ENCODE measurements around the gene SELPLG. TPM values are rescaled to one million over a fixed set of nuclear protein-coding genes. Genes with fewer than 3 reads are reported as not detected.
"Not testable (repeated sequence)": the region's sequence is repeated elsewhere in the genome, so short reads cannot be mapped to it uniquely, and the experiment has no call there.

SELPLG gene
- total and polyA plus RNA-seq, 4 donors = 2.1 to 9.6 (median 4.8) TPM

- Histone ChIP-seq H3K9me3 (ENCODE audit: control insufficient read depth in 4 of 4, low read length in 3 of 4) (no peaks in the 10 kb centered on the region), H3K27ac (ENCODE audit: low read depth in 1 of 2, low read length in 2 of 2) (no peak overlapping the region), H3K36me3 (ENCODE audit: control insufficient read depth in 4 of 4, insufficient read depth in 3 of 4, low read depth in 1 of 4, low read length in 3 of 4) (no peaks in the 10 kb centered on the region), H3K27me3 (ENCODE audit: control insufficient read depth in 4 of 4, insufficient read depth in 4 of 4, low read length in 3 of 4) (no peaks in the 10 kb centered on the region), H3K9ac (ENCODE audit: low read depth in 1 of 2, low read length in 2 of 2) (no peak overlapping the region), H3K4me3 (ENCODE audit: low read depth in 1 of 3, low read length in 3 of 3) (no peak overlapping the region), H3K4me1 (ENCODE audit: control insufficient read depth in 4 of 4, insufficient read depth in 4 of 4, low read length in 3 of 4) (peaks cover 0 to 3% (median 0%) of the 10 kb centered on the region in 4 donors)
- DNase-seq (ENCODE audit: low spot score) = no peak
- TF ChIP-seq, protein P1, sequence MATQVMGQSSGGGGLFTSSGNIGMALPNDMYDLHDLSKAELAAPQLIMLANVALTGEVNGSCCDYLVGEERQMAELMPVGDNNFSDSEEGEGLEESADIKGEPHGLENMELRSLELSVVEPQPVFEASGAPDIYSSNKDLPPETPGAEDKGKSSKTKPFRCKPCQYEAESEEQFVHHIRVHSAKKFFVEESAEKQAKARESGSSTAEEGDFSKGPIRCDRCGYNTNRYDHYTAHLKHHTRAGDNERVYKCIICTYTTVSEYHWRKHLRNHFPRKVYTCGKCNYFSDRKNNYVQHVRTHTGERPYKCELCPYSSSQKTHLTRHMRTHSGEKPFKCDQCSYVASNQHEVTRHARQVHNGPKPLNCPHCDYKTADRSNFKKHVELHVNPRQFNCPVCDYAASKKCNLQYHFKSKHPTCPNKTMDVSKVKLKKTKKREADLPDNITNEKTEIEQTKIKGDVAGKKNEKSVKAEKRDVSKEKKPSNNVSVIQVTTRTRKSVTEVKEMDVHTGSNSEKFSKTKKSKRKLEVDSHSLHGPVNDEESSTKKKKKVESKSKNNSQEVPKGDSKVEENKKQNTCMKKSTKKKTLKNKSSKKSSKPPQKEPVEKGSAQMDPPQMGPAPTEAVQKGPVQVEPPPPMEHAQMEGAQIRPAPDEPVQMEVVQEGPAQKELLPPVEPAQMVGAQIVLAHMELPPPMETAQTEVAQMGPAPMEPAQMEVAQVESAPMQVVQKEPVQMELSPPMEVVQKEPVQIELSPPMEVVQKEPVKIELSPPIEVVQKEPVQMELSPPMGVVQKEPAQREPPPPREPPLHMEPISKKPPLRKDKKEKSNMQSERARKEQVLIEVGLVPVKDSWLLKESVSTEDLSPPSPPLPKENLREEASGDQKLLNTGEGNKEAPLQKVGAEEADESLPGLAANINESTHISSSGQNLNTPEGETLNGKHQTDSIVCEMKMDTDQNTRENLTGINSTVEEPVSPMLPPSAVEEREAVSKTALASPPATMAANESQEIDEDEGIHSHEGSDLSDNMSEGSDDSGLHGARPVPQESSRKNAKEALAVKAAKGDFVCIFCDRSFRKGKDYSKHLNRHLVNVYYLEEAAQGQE (IDR thresholded peaks at IDR 0.05) = no peak
- no peak for TF ChIP-seq FOXA2 (IDR thresholded peaks at IDR 0.05)
- no peak for TF ChIP-seq FOXA1 (IDR thresholded peaks at IDR 0.05)
- WGBS = 74% methylated on average over 14 of the region's 14 CpGs
Observed at GRCh38 chr12:108619369-108620160, 14.1 kb downstream of the SELPLG start.

- not testable (repeated sequence) for H3K4me3 ChIP-seq (ENCODE audit: low read depth in 1 of 3, low read length in 3 of 3); H3K27ac ChIP-seq (ENCODE audit: low read depth in 1 of 2, low read length in 2 of 2); DNase-seq (ENCODE audit: low spot score); H3K27me3 ChIP-seq (ENCODE audit: control insufficient read depth in 4 of 4, insufficient read depth in 4 of 4, low read length in 3 of 4); H3K4me1 ChIP-seq (ENCODE audit: control insufficient read depth in 4 of 4, insufficient read depth in 4 of 4, low read length in 3 of 4); H3K9ac ChIP-seq (ENCODE audit: low read depth in 1 of 2, low read length in 2 of 2); H3K9me3 ChIP-seq (ENCODE audit: control insufficient read depth in 4 of 4, low read length in 3 of 4); H3K36me3 ChIP-seq (ENCODE audit: control insufficient read depth in 4 of 4, insufficient read depth in 3 of 4, low read depth in 1 of 4, low read length in 3 of 4)
- WGBS = 80% methylated on average over 4 of the region's 4 CpGs
Observed at GRCh38 chr12:108618953-108619274, 14.8 kb downstream of the SELPLG start.

DNA sequence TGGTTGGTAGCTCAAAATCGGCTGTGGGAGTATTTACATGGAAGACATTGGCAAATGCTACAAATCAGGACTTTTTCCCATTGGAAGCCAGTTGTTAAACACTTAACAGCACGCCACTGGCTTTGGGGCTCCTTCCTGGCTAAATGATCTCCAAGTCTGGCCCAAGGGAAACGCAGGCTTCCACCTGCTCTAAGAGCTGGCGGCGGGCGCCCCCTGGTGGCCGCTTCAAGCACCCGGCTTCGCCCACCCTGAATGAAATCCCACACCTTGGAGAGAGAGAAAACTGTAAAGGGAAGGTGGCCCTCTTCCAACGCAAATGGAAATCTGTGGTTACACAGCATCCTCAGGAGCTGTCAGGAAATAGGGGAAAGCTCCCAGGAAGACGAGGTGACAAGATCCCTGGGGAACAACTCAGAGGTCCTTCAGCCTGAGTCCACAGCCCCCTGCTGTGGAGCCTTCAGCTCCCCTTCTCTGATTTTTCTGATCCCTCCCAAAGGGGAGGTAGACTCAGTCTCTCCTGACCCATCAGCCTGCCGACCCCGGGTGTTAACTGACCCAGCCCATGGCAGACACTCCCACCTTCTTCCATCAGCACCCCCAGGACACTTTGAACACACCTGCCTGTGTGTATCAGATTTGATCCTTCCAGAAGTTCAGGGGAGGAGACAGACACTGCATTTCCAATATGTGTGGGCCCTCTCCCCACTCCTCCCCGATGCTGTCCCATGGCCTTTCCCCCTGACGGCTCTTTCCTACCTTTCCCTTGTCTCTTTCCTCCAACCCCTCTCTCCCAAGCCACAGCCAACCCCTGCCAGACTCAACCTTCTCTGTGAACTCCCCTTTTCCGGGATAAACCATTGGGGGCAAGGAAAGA, 15.4 kb downstream of the SELPLG start:
- peak; percentile 85 for DNase-seq (ENCODE audit: low spot score)
- Histone ChIP-seq H3K27me3 (ENCODE audit: control insufficient read depth in 4 of 4, insufficient read depth in 4 of 4, low read length in 3 of 4) (no peaks in the 10 kb centered on the region), H3K4me3 (ENCODE audit: low read depth in 1 of 3, low read length in 3 of 3) (no peak overlapping the region), H3K27ac (ENCODE audit: low read depth in 1 of 2, low read length in 2 of 2) (no peak overlapping the region), H3K9me3 (ENCODE audit: control insufficient read depth in 4 of 4, low read length in 3 of 4) (no peaks in the 10 kb centered on the region), H3K4me1 (ENCODE audit: control insufficient read depth in 4 of 4, insufficient read depth in 4 of 4, low read length in 3 of 4) (peaks cover 0 to 3% (median 0%) of the 10 kb centered on the region in 4 donors), H3K9ac (ENCODE audit: low read depth in 1 of 2, low read length in 2 of 2) (no peak overlapping the region), H3K36me3 (ENCODE audit: control insufficient read depth in 4 of 4, insufficient read depth in 3 of 4, low read depth in 1 of 4, low read length in 3 of 4) (no peaks in the 10 kb centered on the region)
- TF ChIP-seq JUND (IDR thresholded peaks at IDR 0.05) (no peak), CTCF (IDR thresholded peaks at IDR 0.05; ENCODE audit: low read depth, low read length, missing input control) (peak; percentile 84), TAF1 (conservative IDR thresholded peaks at IDR 0.05) (no peak), YY1 (IDR thresholded peaks at IDR 0.05) (no peak), GABPA (IDR thresholded peaks at IDR 0.05 in 1 of 2, conservative IDR thresholded peaks at IDR 0.05 in 1 of 2) (no peak), RAD21 (IDR thresholded peaks at IDR 0.05) (peak; percentile 95 to 96)
- WGBS = 12% methylated on average over 16 of the region's 16 CpGs

All from liver (tissue), 9 donors.